PFSK-1 (cell line): ENCODE measurements around the gene LCORL.

Experiments
- FOXP2 ChIP-seq: optimal IDR thresholded peaks from 2 replicates; pipeline ENCODE3; 2011; ENCODE audit warnings: borderline replicate concordance, control low read depth, inconsistent platforms; ENCODE audit not compliant: insufficient read depth; ENCODE audit errors: extremely low read length, extremely low read depth
- POLR2AphosphoS5 ChIP-seq: IDR thresholded peaks from 2 replicates; pipeline ENCODE4 v1.6.1; 2012; ENCODE audit warnings: low read depth, mild to moderate bottlenecking, control low read depth, low read length, moderate library complexity
- TAF1 ChIP-seq: IDR thresholded peaks from 2 replicates; pipeline ENCODE4 v1.6.1; 2012; ENCODE audit warnings: low read length, control low read depth, borderline replicate concordance; ENCODE audit not compliant: insufficient read depth
- TF ChIP-seq, protein P1 (sequence below), 2 experiments: IDR thresholded peaks; 2 replicates each; pipeline versions ENCODE4 v1.6.1 to v1.8.0; 2011 to 2012; ENCODE audit warnings: low read depth in 2 of 2, low read length in 2 of 2, control low read depth in 1 of 2, inconsistent platforms in 1 of 2, mild to moderate bottlenecking in 1 of 2, moderate library complexity in 1 of 2; ENCODE audit not compliant: insufficient read depth in 1 of 2

DNA sequence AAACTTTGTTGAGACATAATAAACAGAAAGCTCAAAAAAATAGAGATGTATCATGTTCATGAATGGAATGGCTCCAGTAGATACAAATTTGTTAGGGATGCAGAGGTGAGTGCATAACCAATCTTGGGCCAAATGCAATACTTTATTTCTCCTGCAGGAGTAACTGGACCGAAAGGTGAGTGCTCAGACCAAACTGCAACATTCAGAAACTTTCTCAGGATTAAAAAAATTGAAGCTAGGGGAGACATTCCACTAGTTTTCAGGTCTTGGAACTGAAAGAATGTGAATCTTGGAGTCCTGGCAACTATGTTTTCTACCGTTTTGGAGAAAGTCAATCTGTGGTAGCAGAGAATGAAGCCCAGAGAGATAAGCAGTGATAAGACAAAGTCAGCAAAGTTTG, 21.2 kb upstream of the LCORL start:
- TF ChIP-seq POLR2AphosphoS5 (no peak), FOXP2 (no peak), TAF1 (no peak)
- TF ChIP-seq, protein P1, sequence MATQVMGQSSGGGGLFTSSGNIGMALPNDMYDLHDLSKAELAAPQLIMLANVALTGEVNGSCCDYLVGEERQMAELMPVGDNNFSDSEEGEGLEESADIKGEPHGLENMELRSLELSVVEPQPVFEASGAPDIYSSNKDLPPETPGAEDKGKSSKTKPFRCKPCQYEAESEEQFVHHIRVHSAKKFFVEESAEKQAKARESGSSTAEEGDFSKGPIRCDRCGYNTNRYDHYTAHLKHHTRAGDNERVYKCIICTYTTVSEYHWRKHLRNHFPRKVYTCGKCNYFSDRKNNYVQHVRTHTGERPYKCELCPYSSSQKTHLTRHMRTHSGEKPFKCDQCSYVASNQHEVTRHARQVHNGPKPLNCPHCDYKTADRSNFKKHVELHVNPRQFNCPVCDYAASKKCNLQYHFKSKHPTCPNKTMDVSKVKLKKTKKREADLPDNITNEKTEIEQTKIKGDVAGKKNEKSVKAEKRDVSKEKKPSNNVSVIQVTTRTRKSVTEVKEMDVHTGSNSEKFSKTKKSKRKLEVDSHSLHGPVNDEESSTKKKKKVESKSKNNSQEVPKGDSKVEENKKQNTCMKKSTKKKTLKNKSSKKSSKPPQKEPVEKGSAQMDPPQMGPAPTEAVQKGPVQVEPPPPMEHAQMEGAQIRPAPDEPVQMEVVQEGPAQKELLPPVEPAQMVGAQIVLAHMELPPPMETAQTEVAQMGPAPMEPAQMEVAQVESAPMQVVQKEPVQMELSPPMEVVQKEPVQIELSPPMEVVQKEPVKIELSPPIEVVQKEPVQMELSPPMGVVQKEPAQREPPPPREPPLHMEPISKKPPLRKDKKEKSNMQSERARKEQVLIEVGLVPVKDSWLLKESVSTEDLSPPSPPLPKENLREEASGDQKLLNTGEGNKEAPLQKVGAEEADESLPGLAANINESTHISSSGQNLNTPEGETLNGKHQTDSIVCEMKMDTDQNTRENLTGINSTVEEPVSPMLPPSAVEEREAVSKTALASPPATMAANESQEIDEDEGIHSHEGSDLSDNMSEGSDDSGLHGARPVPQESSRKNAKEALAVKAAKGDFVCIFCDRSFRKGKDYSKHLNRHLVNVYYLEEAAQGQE (IDR thresholded peaks at IDR 0.05; ENCODE audit: insufficient read depth in 1 of 2, low read depth in 2 of 2, low read length in 2 of 2) = no peak
